HG02623 (cell line): ENCODE measurements around the gene LDHAL6B.
A peak's percentile ranks its signal among the peaks of the same experiment; 100 is the strongest.

Source experiments
- ATAC-seq: cut with Tn5 transposase; IDR thresholded peaks from one replicate; pipeline ENCODE4 v1.9.1; 2021; ENCODE audit warnings: moderate library complexity; ENCODE audit not compliant: unreplicated experiment

Gene LDHAL6B

GRCh38 chr15:59249816-59250215 is 43.2 kb downstream of the LDHAL6B start:
- ATAC-seq, result no peak

DNA sequence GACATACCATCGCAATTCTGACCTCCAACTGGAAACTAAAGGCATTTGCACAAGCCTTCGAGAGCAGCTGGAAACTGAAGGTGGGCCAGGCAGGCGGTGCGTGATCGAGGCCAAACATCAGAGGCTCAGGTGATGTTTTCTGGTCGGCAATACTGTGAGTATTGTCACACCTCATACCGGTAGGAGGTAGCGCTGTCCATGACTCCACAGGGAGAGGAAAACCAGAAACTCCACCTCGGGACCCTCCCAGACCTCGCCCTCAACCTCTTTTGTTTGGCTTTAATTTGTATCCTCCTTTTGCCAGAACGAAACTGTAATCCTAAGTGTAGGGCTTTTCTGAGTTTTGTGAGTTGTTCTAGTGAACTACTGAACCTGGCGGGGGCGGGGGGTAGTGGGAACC is 43.6 kb downstream of the LDHAL6B start:
- ATAC-seq, result no peak

GRCh38 chr15:59251001-59251845 is 44.6 kb downstream of the LDHAL6B start:
- peak; percentile 39 for ATAC-seq

DNA sequence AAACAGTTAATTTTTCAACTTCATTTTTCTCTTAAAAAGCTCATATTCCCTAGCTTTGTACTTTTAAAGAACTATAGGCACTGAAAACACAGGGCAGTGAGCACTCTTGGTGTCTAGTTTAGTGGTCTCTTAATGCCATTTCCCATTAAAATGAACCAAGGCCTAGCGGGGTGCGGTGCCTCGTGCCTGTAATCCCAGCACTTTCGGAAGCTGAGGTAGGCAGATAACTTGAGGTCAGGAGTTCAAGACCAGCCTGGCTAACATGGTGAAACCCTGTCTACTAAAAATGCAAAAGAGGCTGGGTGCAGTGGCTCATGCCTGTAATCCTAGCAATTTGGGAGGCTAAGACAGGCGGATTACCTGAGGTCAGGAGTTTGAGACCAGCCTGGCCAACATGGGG is 45.5 kb downstream of the LDHAL6B start:
- ATAC-seq, result no peak

DNA sequence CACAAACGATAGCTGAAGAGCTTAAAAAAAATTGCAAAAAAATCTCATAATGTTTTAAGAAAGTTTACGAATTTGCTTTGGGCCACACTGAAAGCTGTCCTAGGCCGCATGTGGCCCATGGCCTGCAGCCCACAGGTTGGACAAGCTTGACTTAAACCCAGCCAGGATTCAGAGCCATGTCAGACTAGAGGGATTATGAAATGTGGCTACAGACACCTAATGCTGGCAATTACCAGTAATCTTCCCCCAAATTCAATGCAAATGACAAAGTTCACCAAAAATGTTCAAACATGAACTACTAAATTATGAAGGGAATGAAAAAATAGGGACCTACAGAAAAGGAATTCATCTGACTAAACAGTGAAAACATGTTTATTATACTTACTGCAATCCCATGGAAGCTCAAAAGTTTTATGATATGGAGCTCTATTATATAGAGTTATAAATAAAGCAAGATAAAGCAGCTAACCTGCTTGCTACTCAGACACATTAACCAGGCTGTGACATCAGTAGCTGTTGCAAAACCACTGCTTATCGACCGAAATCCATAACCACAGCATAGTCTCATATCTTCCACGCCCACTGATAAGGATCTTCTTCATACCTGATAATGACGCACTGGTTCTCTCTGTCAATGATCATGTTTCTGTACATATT is 49.2 kb downstream of the LDHAL6B start:
- no peak for ATAC-seq

DNA sequence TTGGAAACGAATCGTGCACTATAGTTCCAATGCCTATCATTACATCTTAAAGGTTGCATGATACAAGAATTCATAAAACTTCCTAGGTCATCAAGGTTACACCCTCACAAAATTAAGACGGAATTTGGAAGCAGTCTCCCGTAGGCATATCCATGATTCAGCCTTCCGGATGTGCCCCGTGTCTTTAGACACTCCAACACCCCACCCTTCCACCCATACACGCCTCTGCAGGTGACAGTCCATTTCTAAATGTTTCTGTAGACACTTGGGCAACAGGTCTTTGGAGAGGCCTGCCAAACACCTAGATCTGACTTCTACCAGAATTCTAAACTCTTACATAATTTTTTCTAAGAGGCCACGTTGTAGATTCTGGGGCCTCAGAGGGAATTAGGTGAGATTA is 49.8 kb downstream of the LDHAL6B start:
- ATAC-seq, result no peak

DNA sequence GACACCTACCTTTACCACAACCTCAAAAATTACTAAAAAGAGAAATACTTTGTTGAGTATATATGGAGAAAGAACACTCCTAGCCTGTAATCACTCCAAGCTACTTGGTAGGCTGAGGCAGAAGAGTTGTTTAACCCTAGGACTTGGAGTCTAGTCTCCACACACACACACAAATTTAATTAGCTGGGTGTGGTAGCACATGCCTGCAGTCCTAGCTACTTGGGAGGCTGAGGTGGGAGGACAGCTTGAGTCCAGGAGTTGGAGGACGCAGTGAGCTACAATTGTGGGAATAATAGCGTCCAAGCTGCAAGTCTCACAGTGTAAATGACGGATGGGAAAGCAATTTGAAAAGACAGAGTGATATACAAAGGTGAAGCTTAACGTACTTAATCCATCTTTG is 50.5 kb downstream of the LDHAL6B start:
- ATAC-seq, result no peak
